NCI-H2227 (cell line): ENCODE data around the gene ZMYM4.
"Not testable (repeated sequence)": the region's sequence is repeated elsewhere in the genome, so short reads cannot be mapped to it uniquely, and the experiment has no call there.

ENCODE experiments used
- DNase-seq: peaks from one replicate; lab custom pipeline; 2025; ENCODE audit not compliant: unreplicated experiment; lab: John Stamatoyannopoulos, UW

ZMYM4 gene

DNA sequence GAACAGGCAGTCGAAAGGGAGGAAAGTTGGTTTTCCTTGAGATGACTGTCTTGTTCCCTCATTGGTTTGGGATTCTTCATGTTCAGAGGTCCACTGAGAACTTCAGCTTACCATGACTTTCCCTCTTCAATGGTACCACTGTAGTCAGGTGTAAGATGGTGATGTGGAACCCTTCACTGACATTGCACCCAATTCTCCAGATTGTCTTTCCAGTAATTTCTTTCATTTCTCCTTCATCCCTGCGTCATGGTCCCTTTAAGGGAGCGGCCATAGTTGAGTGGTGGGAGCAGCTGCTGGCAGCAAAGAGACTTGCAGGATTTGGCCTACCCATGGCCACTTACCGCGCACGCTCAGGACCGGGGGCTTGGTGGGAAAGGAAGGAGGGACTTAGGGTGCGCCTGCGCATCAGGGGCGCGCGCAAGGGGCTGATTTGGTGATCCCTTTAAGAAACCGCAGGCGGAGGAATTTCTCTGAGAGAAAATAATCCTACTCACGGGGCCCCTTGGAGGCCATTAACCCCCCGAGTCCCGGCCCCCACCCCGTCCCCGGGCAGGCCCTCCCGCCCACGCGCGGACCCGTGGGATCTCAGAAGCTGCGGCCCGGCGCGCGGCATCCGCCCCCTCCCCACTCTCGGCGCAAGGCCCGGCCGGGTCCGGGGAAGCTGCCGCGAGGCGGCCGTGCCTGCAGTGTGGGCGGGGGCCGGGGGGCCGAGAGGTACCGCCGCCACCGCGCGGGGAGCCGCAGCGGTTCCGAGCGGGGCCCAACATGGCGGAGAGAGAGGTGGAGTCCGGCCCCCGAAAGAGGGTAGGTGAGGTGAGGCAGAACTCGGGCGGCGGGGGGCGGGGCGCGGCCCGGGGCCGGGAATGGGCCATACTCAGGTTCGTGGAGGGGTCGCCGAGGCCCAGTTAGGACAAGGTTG, at the start of gene ZMYM4:
TSS of gene ZMYM4 (plus strand) at position 428 of the 919 bp plus-strand sequence. CDS start at position 766, 338 bp downstream.
- peak; percentile 98 for DNase-seq

DNA sequence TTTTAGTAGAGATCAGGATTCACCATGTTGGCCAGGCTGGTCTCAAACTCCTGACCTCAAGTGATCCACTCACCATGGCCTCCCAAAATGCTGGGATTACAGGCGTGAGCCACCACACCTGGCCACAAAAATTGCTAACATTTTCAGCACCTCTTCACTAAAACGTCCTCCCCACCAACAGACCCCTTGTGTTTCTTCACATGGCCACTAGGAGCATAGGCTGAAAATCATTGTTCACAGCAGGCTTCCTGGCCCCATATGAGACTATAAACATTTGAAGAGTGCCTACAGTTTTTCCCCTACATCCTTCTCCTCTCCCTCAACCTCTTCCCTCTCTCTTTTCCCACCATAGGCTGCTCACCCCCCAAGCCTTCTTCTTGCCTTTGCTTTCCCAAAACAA, 47.5 kb upstream of the ZMYM4 start:
- DNase-seq = peak; percentile 29

DNA sequence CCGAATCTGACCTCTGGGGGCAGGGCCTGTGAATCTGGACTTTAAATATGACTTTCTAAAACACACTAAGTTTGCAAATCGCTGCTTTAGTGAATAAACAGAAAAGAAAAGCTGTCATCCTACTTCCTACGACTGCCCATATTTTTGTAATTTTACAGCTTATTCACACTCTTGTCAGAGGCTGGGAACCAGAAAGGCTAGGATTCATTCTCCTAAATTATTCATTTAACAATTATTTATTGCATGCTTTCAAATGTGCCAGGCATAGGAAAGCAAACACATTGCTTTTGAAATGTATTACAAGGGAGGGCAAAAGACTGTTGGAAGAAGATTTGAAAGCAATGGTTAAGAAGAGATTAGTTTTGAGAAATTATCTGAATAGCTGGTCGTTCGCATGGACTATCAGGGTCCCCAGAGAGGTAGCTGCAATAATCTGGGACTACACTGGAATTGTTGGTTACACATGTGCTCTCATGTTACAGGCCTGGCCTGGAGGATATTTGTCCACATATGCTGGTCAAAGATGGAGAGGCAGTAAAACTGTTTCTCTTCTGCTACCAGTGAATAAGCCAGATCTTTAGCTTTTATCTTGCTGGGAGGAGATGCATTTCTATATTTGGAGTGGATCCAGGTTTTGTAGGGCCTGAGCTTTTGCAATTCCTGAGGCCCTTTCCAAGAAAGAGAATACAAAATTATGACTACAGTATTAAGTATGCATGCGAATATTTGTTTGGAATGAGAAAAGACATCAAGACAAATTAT, 46.0 kb upstream of the ZMYM4 start:
- DNase-seq = no peak

DNA sequence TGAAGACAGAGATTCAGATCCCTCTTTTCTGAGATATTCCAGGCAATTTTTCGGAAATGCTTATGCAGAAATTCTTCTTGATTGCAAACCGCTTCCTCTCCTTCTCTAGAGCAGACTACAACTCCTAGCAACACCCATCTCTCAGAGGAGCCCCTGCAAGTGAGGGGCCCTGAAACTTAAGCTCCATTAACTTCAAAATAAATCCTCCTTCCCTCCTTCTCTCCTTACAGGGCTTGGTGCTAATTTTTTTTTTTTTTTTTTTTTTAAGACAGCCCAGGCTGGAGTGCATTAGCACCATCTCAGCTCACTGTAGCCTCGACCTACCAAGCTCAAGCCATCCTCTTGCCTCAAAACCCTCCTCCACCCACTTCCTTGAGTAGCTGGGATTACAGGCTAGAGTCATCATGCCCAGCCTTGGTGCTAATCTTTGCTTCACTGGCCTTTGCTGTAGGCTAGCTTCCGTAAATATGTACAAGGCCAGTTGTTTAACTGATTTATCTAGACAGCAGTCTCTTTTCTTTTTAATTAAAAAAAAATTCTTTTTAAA, 45.4 kb upstream of the ZMYM4 start:
- DNase-seq = no peak

DNA sequence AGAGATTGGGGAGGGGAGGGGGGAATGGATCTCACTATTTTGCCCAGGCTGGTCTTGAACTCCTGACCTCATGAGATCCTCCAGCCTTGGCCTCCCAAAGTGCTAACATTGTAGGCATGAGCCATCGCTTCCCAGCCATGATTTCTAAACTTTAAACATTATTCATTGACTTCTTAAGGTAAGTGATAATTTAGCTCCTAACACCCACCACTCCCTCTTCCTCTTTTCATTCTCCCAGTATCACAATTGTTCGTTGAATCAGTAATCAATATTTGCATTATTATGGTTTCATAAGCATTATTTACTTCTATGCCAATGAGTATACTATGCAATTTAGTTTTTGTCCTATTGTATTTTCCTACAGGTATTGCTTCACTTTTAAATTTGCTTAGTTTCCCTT, 42.0 kb upstream of the ZMYM4 start:
- no peak for DNase-seq

DNA sequence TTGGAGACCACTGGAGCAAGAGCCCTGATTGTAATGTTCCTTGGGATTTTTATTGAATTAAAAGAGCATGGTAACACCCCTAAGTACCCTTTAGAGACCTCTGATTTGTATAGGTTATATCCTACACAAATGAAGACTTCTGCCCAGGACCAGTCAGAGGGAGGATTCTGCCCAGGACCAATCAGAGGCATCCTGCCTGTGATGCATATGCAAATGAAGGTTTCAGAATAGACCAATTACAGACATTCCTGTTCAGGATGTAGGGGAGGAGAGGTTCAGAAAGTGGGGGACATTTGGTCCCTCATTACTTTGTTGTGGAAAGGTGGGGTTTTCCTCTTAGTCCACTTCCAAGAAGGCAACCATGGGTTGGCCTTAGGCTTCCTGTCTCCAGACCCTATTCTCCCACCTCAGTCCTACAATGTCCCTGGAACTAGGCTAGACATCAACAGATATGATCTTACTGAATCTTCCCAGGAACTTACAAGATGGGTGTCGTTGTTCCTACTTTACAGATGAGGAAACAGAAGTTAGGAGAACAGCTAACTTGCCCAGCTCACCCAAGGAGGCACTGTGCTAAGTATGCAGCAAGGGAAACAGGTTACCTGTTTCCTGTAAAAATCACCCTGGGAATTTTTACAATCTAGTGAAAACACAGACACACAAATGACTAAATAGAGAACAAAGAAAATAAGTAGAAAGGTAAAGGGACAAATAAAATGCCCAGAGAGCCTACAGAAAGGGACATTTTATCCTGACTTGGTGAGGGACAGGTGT, 38.7 kb upstream of the ZMYM4 start:
- no peak for DNase-seq

DNA sequence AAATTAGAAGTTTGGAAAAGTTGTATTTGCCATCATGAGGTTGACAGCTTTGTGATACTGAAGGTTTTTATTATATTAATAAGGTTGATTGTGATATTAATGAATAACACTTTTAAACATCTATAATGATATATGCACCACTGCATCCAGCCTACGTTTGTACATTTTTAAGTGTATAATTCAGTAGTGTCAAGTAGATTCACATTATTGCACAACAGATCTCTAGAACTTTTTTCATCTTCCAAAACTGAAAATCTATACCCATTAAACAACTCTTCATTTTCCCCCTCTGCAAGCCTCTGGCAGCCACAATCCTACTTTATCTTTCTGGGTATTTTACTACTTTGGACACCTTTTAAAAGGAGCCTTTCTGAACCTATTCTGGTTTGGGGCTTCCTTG, 37.2 kb upstream of the ZMYM4 start:
- no peak for DNase-seq

DNA sequence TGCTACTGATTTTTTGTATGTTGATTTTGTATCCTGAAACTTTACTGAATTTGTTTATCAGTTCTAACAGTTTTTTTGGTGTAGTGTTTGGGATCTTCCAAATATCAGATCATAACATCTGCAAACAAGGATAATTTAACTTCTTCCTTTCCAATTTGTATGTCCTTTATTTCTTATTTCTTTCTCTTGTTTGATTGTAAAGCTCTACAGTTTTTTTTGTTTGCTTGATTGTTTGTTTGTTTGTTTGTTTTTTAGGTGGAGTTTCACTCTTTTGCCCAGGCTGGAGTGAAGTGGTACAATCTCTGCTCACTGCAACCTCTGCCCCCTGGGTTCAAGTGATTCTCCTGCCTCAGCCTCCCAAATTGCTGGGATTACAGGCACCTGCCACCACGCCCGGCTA, 31.7 kb upstream of the ZMYM4 start:
- DNase-seq = not testable (repeated sequence)

DNA sequence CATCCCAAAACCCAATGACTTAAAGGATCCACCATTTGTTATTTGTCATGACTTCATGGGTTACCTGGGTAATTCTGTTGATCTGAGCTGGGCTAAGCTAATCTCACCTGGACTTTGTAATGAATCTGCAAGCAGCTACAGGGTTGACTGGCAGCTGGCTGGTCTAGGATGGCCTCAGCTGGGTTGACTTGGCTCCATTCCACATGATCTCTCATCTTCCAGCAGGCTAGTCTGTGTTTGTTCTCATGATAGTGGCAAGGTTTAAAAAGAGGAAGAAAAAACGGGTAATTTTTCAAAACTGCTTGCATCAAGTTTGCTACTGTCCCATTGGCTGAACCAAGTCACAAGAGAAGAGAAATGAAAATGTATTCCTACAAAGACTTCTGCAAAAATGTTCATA, 24.8 kb upstream of the ZMYM4 start:
- DNase-seq = no peak

DNA sequence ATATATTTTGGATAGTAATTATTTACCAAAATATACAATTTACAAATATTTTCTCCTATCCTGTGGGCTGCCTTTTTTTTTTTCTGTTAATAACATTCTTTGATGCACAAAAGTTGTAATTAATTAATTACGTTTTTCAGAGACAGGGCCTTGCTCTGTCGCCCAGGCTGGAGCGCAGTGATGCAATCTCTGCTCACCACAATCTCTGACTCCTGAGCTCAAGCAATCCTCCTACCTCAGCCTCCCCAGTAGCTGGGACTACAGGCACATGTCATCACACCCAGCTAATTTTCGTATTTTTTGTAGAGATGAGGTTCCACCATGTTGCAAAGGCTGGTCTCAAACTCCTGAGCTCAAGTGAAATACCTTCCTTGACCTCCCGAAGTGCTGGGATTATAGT, 21.3 kb upstream of the ZMYM4 start:
- DNase-seq = no peak

DNA sequence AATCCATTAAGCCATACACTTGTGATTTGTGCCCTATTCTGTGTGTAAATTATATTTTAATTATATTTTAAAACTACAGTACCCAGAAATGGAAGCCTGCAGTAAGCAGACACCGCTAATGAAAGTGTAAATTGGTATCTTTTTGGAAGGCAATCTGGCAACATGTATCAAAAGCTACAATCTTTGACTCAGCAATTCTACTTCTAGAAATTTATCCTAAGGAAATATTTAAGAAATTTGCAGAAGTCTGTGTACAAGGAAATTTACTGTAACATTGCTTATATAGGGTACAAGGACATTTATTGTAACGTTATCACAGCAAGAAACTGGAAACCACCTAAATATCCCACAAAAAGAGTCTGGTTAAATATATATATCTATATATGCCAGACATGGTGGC, 14.6 kb upstream of the ZMYM4 start:
- no peak for DNase-seq

DNA sequence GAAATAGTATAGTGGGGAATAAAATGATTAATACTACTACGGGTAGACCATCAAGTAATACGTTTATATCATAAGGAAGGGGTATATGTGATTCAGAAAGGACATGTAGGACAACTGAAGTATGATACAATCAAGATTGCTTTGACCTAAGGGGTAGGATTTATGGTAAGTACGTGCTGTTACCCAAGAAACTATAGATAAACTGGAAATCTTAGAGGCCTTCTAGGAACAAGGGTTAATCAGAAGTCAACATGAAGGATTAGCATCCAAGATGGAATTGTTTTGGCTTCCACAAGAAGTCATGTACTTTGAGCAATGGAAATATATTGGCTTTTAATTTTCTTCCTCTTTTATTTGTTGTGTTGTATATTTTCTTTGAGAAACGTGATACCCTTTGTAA, 13.2 kb upstream of the ZMYM4 start:
- DNase-seq = no peak

DNA sequence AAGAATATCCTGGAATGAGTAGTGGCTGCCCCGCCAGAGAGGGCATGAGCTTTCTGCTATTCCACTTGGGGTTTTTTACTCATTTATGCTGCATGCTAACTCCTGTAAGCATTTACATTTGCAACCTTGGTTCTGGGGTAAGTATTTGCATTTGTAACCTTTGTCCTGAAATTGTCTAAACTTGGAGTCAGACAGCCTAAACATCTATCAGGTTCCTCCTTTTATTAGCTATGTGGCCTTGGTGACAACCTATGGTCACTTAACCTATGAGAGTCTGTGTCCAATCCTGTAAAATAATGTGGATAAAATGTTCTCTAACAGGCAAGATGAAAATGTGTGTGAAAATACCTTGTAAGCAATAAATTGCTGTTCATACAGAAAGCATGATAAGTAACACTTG, 8.9 kb upstream of the ZMYM4 start:
- DNase-seq = no peak

DNA sequence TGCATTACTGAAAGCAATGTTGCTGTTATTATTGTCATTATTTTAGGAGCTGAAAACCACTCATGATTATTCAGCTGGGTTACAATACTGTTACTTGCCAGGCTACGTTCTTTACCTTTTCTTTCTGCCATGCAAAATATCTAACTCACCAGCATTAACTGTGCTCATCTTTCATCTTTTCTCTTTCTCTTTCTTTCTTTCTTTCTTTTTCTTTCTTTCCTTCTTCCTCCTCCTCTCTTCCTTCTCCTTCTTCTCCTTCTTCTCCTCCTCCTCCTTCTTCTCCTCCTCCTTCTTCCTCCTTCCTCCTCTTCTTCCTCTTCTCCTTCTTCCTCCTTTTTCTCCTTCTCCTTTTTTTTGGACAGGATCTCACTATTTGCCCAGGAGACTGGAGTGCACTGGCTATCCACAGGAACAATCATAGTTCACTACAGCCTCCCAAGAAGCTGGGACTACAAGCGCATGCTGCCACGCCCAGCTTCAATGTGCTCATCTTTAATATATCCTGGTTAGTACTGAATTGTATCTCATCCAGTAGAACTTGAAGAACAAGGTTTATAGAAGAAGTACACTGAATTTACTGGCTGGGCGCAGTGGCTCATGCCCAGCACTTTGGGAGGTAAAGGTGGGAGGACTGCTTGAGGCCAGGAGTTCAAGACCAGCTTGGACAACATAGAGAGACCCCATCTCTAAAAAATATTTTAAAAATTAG, 6.9 kb upstream of the ZMYM4 start:
- no peak for DNase-seq

DNA sequence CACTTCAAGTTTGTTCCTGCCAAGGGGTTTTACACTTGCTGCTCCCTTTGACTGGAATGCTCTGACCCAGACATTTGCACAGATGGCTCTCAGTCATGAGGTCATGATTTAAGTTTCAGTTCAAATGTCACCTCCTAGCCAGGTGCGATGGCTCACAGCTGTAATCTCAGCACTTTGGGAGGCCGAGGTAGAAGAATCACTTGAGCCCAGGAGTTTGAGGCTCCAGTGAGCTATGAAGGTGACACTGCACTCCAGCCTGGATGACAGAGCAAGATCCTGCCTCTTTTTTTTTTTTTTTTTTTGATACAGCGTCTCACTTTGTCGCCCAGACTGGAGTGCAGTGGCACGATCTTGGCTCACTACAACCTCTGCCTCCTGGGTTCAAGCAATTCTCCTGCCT, 4.5 kb upstream of the ZMYM4 start:
- no peak for DNase-seq

DNA sequence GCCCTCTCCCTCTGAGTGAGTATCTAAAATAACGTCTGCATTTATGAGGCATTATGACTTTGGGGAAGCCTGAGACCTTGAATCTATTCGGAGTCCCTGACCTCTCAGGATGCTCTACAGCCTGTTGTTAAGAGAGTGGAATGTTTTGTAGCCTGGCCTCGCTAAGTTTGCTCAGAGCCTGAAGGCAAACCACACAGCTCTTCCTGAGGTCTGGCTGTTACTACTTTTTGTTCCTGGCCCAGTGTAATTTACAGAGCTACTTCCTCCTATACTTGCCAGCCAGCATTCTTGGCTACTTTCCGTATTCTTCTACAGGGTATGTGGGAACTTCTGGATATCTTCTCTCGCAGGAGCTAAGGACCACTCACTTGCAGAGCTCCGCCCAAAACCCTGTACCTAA, 3.6 kb upstream of the ZMYM4 start:
- DNase-seq = no peak

DNA sequence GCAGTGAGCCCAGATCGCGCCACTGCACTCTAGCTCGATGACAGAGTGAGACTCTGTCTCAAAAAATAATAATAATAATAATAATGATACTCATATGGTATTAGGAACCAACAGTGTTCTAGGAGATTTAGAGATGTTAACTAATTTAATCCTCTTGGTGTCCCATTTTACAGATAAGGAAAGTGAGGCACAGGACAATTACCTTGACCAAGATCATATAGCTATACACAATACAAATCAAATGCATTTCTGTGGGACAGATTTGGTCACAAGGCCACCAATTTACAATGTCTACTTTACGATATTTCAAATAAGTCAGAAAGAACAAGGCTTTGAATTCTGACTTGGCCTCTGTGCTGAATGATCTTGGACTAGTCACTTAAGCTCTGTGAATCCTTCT, 2.2 kb upstream of the ZMYM4 start:
- DNase-seq = no peak

DNA sequence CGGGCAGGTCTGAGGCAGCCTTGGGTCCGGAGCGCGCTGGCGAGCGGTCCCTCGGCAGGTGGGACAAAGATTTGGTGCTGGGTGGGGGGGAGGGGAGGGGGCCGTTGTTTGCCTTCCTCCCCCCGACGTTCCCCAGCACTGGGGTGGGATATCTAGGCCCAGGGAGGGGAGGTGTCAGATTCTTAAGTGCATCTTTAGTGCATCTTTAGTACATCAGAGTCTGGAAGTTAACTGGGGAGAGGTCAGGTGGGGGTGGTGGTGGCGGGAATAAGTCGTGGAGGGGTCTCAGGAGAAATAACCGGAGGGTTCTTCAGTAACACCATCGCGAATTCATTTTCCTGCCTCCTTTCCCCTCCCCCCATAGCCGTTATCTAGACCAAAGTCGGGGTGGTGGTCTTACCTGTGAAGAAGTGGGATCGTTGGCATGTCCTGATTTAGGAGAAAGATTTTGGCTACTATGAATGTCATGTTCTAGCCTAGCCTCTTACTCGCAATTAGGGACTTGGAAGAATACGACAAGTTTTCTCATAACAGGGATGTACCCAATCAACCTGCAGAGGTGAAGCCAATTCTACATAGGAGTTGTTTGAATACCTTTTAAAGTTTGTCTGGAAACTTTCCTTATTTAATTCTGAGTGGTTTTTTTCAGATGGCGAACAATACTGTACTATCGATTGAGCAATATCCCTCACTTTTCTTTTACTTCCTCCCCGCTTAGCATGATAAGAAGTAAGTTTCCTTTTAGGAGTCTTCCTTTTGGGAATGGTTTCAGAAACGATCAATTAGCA, 886 bp downstream of the ZMYM4 start:
- peak; percentile 30 for DNase-seq

DNA sequence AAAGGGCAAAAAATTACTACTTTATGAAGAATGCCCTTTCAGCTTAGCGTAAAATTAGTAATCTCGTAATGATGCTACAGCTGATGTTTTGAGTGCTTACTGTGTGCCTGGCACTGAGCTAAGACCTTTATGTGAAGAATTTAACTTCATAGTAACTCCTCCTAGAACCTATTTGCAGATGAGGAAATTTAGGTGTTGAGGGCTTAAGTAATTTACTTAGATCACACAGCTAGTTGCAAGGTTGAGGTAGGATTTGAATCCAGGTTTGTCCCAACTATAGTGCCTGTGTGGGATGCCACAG, 1.4 kb downstream of the ZMYM4 start:
- DNase-seq = no peak

DNA sequence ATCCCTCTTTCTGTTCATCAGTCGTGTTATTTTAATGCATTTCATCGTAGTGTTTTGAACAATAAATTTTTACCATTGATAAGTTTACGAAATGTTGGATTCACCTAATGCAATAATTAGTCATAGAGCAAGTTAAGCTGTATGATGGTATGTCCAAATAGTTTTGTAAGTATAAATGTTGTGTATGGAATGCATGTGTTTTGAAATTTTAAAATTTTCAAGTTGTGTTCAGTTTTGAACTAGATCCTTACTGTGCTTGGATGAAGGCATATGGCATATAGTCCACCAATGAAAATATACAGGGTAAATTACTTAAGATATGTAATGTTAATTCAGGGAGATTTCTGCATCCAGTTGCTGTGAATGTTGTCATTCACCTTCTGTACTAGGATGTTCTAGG, 2.3 kb downstream of the ZMYM4 start:
- DNase-seq = no peak
